ENCODE measurements around the gene SLC30A1. TPM values are rescaled to one million over a fixed set of nuclear protein-coding genes. Genes with fewer than 3 reads are reported as not detected.

The SLC30A1 gene
- polyA plus RNA-seq, 1 donor from 2014 or later, result 6.5 TPM

GRCh38 chr1:211577277-211577818, 1.6 kb downstream of the SLC30A1 start:
- H3K36me3 ChIP-seq (ENCODE audit: insufficient read depth, low read length), result no peaks in the 10 kb centered on the region
- H3K79me2 ChIP-seq (replicated peaks; ENCODE audit: insufficient read depth, low read length), result peaks cover 36% of the 10 kb centered on the region
- H3K4me3 ChIP-seq (ENCODE audit: low read length), result peak overlapping the region; percentile 93
- no peak overlapping the region for H3K27ac ChIP-seq (ENCODE audit: low read length)
- H2AFZ ChIP-seq (ENCODE audit: low read depth, low read length), result no peak overlapping the region
- no peak for TF ChIP-seq TAF1 (IDR thresholded peaks at IDR 0.05; ENCODE audit: low read depth)
- TF ChIP-seq EZH2 (IDR thresholded peaks at IDR 0.05; ENCODE audit: borderline replicate concordance, insufficient read depth, low read length, poor library complexity, severe bottlenecking), result no peak
- TF ChIP-seq SMC3 (conservative IDR thresholded peaks at IDR 0.05; ENCODE audit: poor library complexity), result no peak
- TF ChIP-seq POLR2AphosphoS5 (IDR thresholded peaks at IDR 0.05), result no peak
- no peak for TF ChIP-seq EP300 (conservative IDR thresholded peaks at IDR 0.05; ENCODE audit: poor library complexity, severe bottlenecking)
- no peak for TF ChIP-seq REST (IDR thresholded peaks at IDR 0.05; ENCODE audit: borderline replicate concordance)
- no peak for TF ChIP-seq CTCF (IDR thresholded peaks at IDR 0.05; ENCODE audit: poor library complexity, severe bottlenecking)
- no peak for TF ChIP-seq MXI1 (conservative IDR thresholded peaks at IDR 0.05; ENCODE audit: poor library complexity, severe bottlenecking)
- TF ChIP-seq RAD21 (conservative IDR thresholded peaks at IDR 0.05), result no peak
- peak overlapping the region; percentile 84 for H3K4me2 ChIP-seq (ENCODE audit: low read length)
- H3K9me2 ChIP-seq (ENCODE audit: insufficient read depth, low read length), result no peaks in the 10 kb centered on the region
- no peaks in the 10 kb centered on the region for H3K27me3 ChIP-seq (ENCODE audit: insufficient read depth, low read depth, low read length)
- H3K9ac ChIP-seq (ENCODE audit: low read length), result peak overlapping the region; percentile 64
- H4K20me1 ChIP-seq (ENCODE audit: insufficient read depth), result no peaks in the 10 kb centered on the region
- H3K9me3 ChIP-seq (ENCODE audit: low read length), result no peaks in the 10 kb centered on the region
- no peaks in the 10 kb centered on the region for H3F3A ChIP-seq (ENCODE audit: insufficient read depth, low read length, poor library complexity, severe bottlenecking)

- Histone ChIP-seq H2AFZ (ENCODE audit: low read depth, low read length) (no peak overlapping the region), H3F3A (ENCODE audit: insufficient read depth, low read length, poor library complexity, severe bottlenecking) (no peaks in the 10 kb centered on the region), H3K9me3 (ENCODE audit: low read length) (no peaks in the 10 kb centered on the region), H3K9me2 (ENCODE audit: insufficient read depth, low read length) (no peaks in the 10 kb centered on the region), H3K27me3 (ENCODE audit: insufficient read depth, low read depth, low read length) (no peaks in the 10 kb centered on the region), H3K36me3 (ENCODE audit: insufficient read depth, low read length) (no peaks in the 10 kb centered on the region), H3K27ac (ENCODE audit: low read length) (no peak overlapping the region), H4K20me1 (ENCODE audit: insufficient read depth) (no peaks in the 10 kb centered on the region), H3K9ac (ENCODE audit: low read length) (no peak overlapping the region), H3K4me2 (ENCODE audit: low read length) (peak overlapping the region; percentile 84), H3K4me3 (ENCODE audit: low read length) (peak overlapping the region; percentile 93), H3K79me2 (replicated peaks; ENCODE audit: insufficient read depth, low read length) (peaks cover 36% of the 10 kb centered on the region)
- TF ChIP-seq CTCF (IDR thresholded peaks at IDR 0.05; ENCODE audit: poor library complexity, severe bottlenecking) (no peak), SMC3 (conservative IDR thresholded peaks at IDR 0.05; ENCODE audit: poor library complexity) (no peak), POLR2AphosphoS5 (IDR thresholded peaks at IDR 0.05) (no peak), EP300 (conservative IDR thresholded peaks at IDR 0.05; ENCODE audit: poor library complexity, severe bottlenecking) (no peak), EZH2 (IDR thresholded peaks at IDR 0.05; ENCODE audit: borderline replicate concordance, insufficient read depth, low read length, poor library complexity, severe bottlenecking) (no peak), REST (IDR thresholded peaks at IDR 0.05; ENCODE audit: borderline replicate concordance) (no peak), MXI1 (conservative IDR thresholded peaks at IDR 0.05; ENCODE audit: poor library complexity, severe bottlenecking) (no peak)
These were observed 2.2 kb downstream of the SLC30A1 start for GRCh38 chr1:211576717-211577116.

All from neural cell (in vitro differentiated cells).